ENCODE data around the gene SREK1. TPM values are rescaled to one million over a fixed set of nuclear protein-coding genes. Genes with fewer than 3 reads are reported as not detected.

The SREK1 gene
- total RNA-seq, 1 experiment from 2014 or later = 99.6 TPM

- TF ChIP-seq CTCF (IDR thresholded peaks at IDR 0.05; ENCODE audit: unreplicated experiment) = no peak
- no peaks in the 10 kb centered on the region for H3K36me3 Mint-ChIP-seq (ENCODE audit: insufficient read depth, unreplicated experiment)
- H3K9me3 Mint-ChIP-seq (ENCODE audit: low read depth, unreplicated experiment) = no peaks in the 10 kb centered on the region
- DNase-seq = no peak
- no peak overlapping the region for H3K4me3 Mint-ChIP-seq (ENCODE audit: low read depth, unreplicated experiment)
- H3K27me3 Mint-ChIP-seq (ENCODE audit: unreplicated experiment) = no peaks in the 10 kb centered on the region
- CTCF ChIA-PET = interaction anchor here (1.7 kb wide), 1 partner anchor 75 kb away, joined by 3 read pairs; no protein-coding TSS in a partner anchor
- H3K27ac Mint-ChIP-seq (ENCODE audit: unreplicated experiment) = no peak overlapping the region
- no TSS peak for BruUV-seq (replicated peaks)
- intact Hi-C loops (cut with micrococcal nuclease; ENCODE audit: unreplicated experiment) = no loop called here
- peaks cover 8% of the 10 kb centered on the region for H3K4me1 Mint-ChIP-seq (ENCODE audit: low read depth, unreplicated experiment)
Observed at GRCh38 chr5:66231508-66231907, 87.4 kb downstream of the SREK1 start.

GRCh38 chr5:66232275-66232674, 88.2 kb downstream of the SREK1 start:
- Mint-ChIP-seq H3K36me3 (ENCODE audit: insufficient read depth, unreplicated experiment) (no peaks in the 10 kb centered on the region), H3K9me3 (ENCODE audit: low read depth, unreplicated experiment) (no peaks in the 10 kb centered on the region), H3K27me3 (ENCODE audit: unreplicated experiment) (no peaks in the 10 kb centered on the region), H3K27ac (ENCODE audit: unreplicated experiment) (no peak overlapping the region), H3K4me1 (ENCODE audit: low read depth, unreplicated experiment) (peaks cover 8% of the 10 kb centered on the region), H3K4me3 (ENCODE audit: low read depth, unreplicated experiment) (no peak overlapping the region)
- intact Hi-C loops (cut with micrococcal nuclease; ENCODE audit: unreplicated experiment) = no loop called here
- TF ChIP-seq CTCF (IDR thresholded peaks at IDR 0.05; ENCODE audit: unreplicated experiment) = no peak
- no TSS peak for BruUV-seq (replicated peaks)
- DNase-seq = no peak
- CTCF ChIA-PET = interaction anchor here (1.7 kb wide), 1 partner anchor 74 kb away, joined by 3 read pairs; no protein-coding TSS in a partner anchor

- CTCF ChIA-PET = no interaction called here
- no peak for DNase-seq
- no TSS peak for BruUV-seq (replicated peaks)
- TF ChIP-seq CTCF (IDR thresholded peaks at IDR 0.05; ENCODE audit: unreplicated experiment) = no peak
- H3K27ac Mint-ChIP-seq (ENCODE audit: unreplicated experiment) = no peak overlapping the region
- intact Hi-C loops (cut with micrococcal nuclease; ENCODE audit: unreplicated experiment) = no loop called here
- H3K4me3 Mint-ChIP-seq (ENCODE audit: low read depth, unreplicated experiment) = no peak overlapping the region
- no peaks in the 10 kb centered on the region for H3K9me3 Mint-ChIP-seq (ENCODE audit: low read depth, unreplicated experiment)
- H3K27me3 Mint-ChIP-seq (ENCODE audit: unreplicated experiment) = no peaks in the 10 kb centered on the region
- H3K36me3 Mint-ChIP-seq (ENCODE audit: insufficient read depth, unreplicated experiment) = no peaks in the 10 kb centered on the region
- peaks cover 8% of the 10 kb centered on the region for H3K4me1 Mint-ChIP-seq (ENCODE audit: low read depth, unreplicated experiment)
Observed at GRCh38 chr5:66232706-66233445, 88.8 kb downstream of the SREK1 start.

Other genes with a start within 250 kb of the SREK1 start
- 81.4 and 98.4 TPM in 2 replicates for gene ERBIN, start 217.7 kb upstream of the SREK1 start, total RNA-seq (2022)

Data from Calu3 (cell line).